ENCODE measurements around the gene HIRIP3. TPM values are rescaled to one million over a fixed set of nuclear protein-coding genes. Genes with fewer than 3 reads are reported as not detected.

Gene HIRIP3
- total RNA-seq, 1 experiment from 2014 or later: 9.8 TPM

DNA sequence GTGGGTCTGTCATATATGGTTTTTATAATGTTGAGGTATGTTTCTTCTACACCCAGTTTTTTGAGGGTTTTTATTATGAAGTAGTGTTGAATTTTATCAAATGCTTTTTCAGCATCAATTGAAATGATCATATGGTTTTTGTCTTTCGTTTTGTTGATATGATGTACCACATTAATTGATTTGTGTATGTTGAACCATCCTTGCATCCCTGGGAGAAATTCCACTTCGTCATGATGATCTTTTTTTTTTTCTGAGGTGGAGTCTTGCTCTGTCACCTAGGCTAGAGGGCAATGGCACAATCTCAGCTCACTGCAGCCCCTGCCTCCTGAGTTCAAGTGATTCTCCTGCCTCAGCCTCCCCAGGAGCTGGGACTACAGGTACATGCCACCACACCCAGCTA lies 47.5 kb downstream of the HIRIP3 start:
- in situ Hi-C loops (cut with HindIII; ENCODE audit: low pct_unique_long_range_greater_than_20kb, low sequenced_read_pairs): no loop called here
- DNase-seq (ENCODE audit: low read depth, low spot score): no peak

DNA sequence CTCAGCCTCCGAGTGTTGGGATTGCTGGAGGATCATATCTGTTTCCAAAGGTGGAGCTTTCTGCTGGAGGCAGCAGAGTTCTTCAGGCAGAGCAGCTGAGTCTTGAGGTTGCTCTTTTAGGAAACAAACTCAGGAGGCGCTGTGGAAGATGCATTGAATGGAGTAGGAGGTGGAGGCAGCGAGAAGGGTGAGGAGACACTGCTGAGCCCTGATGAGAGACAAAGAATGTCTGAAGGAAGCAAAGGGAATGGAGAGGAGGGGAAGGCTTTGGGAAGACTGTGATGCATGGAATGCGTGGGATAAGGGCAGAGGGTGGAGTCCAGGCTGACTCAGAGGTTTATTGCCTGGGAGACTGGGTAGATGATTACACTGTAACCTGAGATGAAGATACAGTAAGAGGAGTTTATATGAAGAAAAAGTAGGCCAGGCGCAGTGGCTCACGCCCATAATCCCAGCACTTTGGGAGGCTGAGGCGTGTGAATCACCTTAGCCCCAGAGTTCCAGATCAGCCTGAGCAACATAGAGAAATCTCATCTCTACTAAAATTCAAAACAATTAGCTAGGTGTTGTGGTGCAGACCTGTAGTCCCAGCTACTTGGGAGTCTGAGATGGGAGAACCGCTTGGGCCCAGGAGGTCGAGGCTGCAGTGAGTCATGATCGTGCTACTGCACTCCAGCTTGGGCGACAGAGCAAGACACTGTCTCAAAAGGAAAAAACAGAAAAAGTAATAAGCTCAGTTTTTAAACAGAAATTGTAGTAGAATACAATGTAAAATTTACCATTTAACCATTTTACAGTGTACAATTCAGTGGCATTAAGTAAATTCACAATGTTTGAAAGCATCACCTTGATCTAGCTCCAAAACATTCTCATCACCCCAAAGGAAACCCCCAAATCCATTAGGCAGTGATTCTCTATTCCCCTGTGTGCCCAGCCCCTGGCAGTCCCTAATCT lies 51.3 kb downstream of the HIRIP3 start:
- in situ Hi-C loops (cut with HindIII; ENCODE audit: low pct_unique_long_range_greater_than_20kb, low sequenced_read_pairs): no loop called here
- peak; percentile 95 for DNase-seq (ENCODE audit: low read depth, low spot score)

Other genes with a start within 250 kb of the HIRIP3 start
- gene C16orf54, start 249.6 kb downstream of the HIRIP3 start, total RNA-seq (2014; rRNA removed; shearing (Covaris generic)): not detected in 2 replicates
- gene ZG16, start 217.4 kb downstream of the HIRIP3 start, total RNA-seq (2014; rRNA removed; shearing (Covaris generic)): not detected in 2 replicates
- gene KIF22, start 204.9 kb downstream of the HIRIP3 start, total RNA-seq (2014; rRNA removed; shearing (Covaris generic)): 29.9 and 34.9 TPM in 2 replicates
- 163 and 182 TPM in 2 replicates for gene MAZ, start 189.1 kb downstream of the HIRIP3 start, total RNA-seq (2014; rRNA removed; shearing (Covaris generic))
- gene PRRT2, start 183.4 kb downstream of the HIRIP3 start, total RNA-seq (2014; rRNA removed; shearing (Covaris generic)): not detected in 2 replicates
- 19.8 and 21.1 TPM in 2 replicates for gene PAGR1, start 179.5 kb downstream of the HIRIP3 start, total RNA-seq (2014; rRNA removed; shearing (Covaris generic))
- gene MVP, start 175.2 kb downstream of the HIRIP3 start, total RNA-seq (2014; rRNA removed; shearing (Covaris generic)): 35.7 and 41.9 TPM in 2 replicates
- gene CDIPT, start 132.4 kb downstream of the HIRIP3 start, total RNA-seq (2014; rRNA removed; shearing (Covaris generic)): 74.1 and 82.6 TPM in 2 replicates
- 8.7 and 10.3 TPM in 2 replicates for gene SEZ6L2, start 96.1 kb downstream of the HIRIP3 start, total RNA-seq (2014; rRNA removed; shearing (Covaris generic))
- gene ASPHD1, start 95.1 kb downstream of the HIRIP3 start, total RNA-seq (2014; rRNA removed; shearing (Covaris generic)): 3.4 and 3.7 TPM in 2 replicates
- 9.1 and 11.0 TPM in 2 replicates for gene KCTD13, start 69.4 kb downstream of the HIRIP3 start, total RNA-seq (2014; rRNA removed; shearing (Covaris generic))
- gene TMEM219, start 33.5 kb downstream of the HIRIP3 start, total RNA-seq (2014; rRNA removed; shearing (Covaris generic)): 48.2 and 51.8 TPM in 2 replicates
- gene TAOK2, start 21.7 kb downstream of the HIRIP3 start, total RNA-seq (2014; rRNA removed; shearing (Covaris generic)): 28.6 and 30.3 TPM in 2 replicates
- 39.4 and 46.7 TPM in 2 replicates for gene INO80E, start 624 bp upstream of the HIRIP3 start, total RNA-seq (2014; rRNA removed; shearing (Covaris generic))
- 1.5 and 2.1 TPM in 2 replicates for gene DOC2A, start 15.4 kb upstream of the HIRIP3 start, total RNA-seq (2014; rRNA removed; shearing (Covaris generic))
- gene C16orf92, start 27.6 kb upstream of the HIRIP3 start, total RNA-seq (2014; rRNA removed; shearing (Covaris generic)): not detected in 2 replicates
- not detected in 2 replicates for gene TLCD3B, start 35.7 kb upstream of the HIRIP3 start, total RNA-seq (2014; rRNA removed; shearing (Covaris generic))
- 1,063 and 1,100 TPM in 2 replicates for gene ALDOA, start 70.1 kb upstream of the HIRIP3 start, total RNA-seq (2014; rRNA removed; shearing (Covaris generic))
- gene PPP4C, start 80.4 kb upstream of the HIRIP3 start, total RNA-seq (2014; rRNA removed; shearing (Covaris generic)): 70.7 and 79.1 TPM in 2 replicates
- 0.08 and 0.24 TPM in 2 replicates for gene TBX6, start 96.3 kb upstream of the HIRIP3 start, total RNA-seq (2014; rRNA removed; shearing (Covaris generic))
- 1.7 and 1.9 TPM in 2 replicates for gene YPEL3, start 100.6 kb upstream of the HIRIP3 start, total RNA-seq (2014; rRNA removed; shearing (Covaris generic))
- 0.34 TPM in 1 of 2 replicates, not detected in the other for gene GDPD3, start 117.9 kb upstream of the HIRIP3 start, total RNA-seq (2014; rRNA removed; shearing (Covaris generic))
- 20.4 and 22.0 TPM in 2 replicates for gene MAPK3, start 127.6 kb upstream of the HIRIP3 start, total RNA-seq (2014; rRNA removed; shearing (Covaris generic))
- 0.08 TPM in 1 of 2 replicates, not detected in the other for gene CORO1A, start 188.0 kb upstream of the HIRIP3 start, total RNA-seq (2014; rRNA removed; shearing (Covaris generic))
- gene BOLA2B, start 198.0 kb upstream of the HIRIP3 start, total RNA-seq (2014; rRNA removed; shearing (Covaris generic)): 24.0 and 30.6 TPM in 2 replicates
- gene SLX1A, start 198.3 kb upstream of the HIRIP3 start, total RNA-seq (2014; rRNA removed; shearing (Covaris generic)): 23.9 and 27.8 TPM in 2 replicates
- gene SULT1A3, start 203.6 kb upstream of the HIRIP3 start, total RNA-seq (2014; rRNA removed; shearing (Covaris generic)): 1.4 and 3.6 TPM in 2 replicates